ENCODE results near the gene SLC2A6. TPM values are rescaled to one million over a fixed set of nuclear protein-coding genes. Genes with fewer than 3 reads are reported as not detected.

Gene SLC2A6
- total and polyA plus RNA-seq, 2 of the 8 experiments (the other 6 are each of a cell fraction or from before 2014, with no cell fraction given), result 16.6 to 17.8 TPM

GRCh38 chr9:133527444-133527920 is 48.6 kb upstream of the SLC2A6 start:
- DNase-seq (ENCODE audit: low read depth in 1 of 2, low spot score in 2 of 2) (no peak), FAIRE-seq (no peak)
- H2AK5ac ChIP-seq (ENCODE audit: low read depth, low read length), result no peak overlapping the region
- H3K23ac ChIP-seq (ENCODE audit: insufficient read length), result no peak overlapping the region
- peak overlapping the region; percentile 60 for H3K18ac ChIP-seq (ENCODE audit: extremely low read depth, low read length)
- peak overlapping the region; percentile 92; the same call in 1 of the 2 replicates for H2BK12ac ChIP-seq (ENCODE audit: low read depth, low read length)
- WGBS, 2 experiments (ENCODE audit: extremely low coverage in 1 of 2, insufficient coverage in 1 of 2, insufficient read length in 1 of 2, insufficient replicate concordance in 2 of 2, low coverage in 1 of 2, low lambda C conversion rate in 2 of 2, missing lambda C conversion rate in 1 of 2), result 35% methylated on average over 18 of the region's 18 CpGs; no CpG with 5 or more reads in 1 of the 2 experiments
- no peak overlapping the region; the same call in 1 of the 2 replicates for H4K8ac ChIP-seq (ENCODE audit: extremely low read depth, insufficient read depth, low read length)
- H3K23me2 ChIP-seq (ENCODE audit: low read depth, low read length), result no peaks in the 10 kb centered on the region; the same call in 1 of the 2 replicates
- H4K5ac ChIP-seq (ENCODE audit: insufficient read length, low read depth, low read length), result no peak overlapping the region
- no peaks in the 10 kb centered on the region for H3K79me2 ChIP-seq (ENCODE audit: control insufficient read depth in 1 of 2, insufficient read depth in 2 of 2, low read length in 2 of 2)
- no peaks in the 10 kb centered on the region for H3K36me3 ChIP-seq (ENCODE audit: control insufficient read depth in 2 of 4, insufficient read depth in 4 of 4, low read length in 3 of 4)
- H3K4ac ChIP-seq (replicated peaks; ENCODE audit: insufficient read length, low read depth, low read length), result peak overlapping the region; percentile 70
- peak overlapping the region; percentile 52 for H2BK120ac ChIP-seq (replicated peaks; ENCODE audit: low read depth, low read length)
- H3K9me3 ChIP-seq (ENCODE audit: insufficient read depth in 2 of 2, low read depth in 1 of 2, low read length in 1 of 2), result no peaks in the 10 kb centered on the region
- H3K14ac ChIP-seq (ENCODE audit: insufficient read length), result no peak overlapping the region
- H2BK20ac ChIP-seq (ENCODE audit: low read length), result peak overlapping the region; percentile 97; the same call in 1 of the 2 replicates
- no peaks in the 10 kb centered on the region for H3K79me1 ChIP-seq (ENCODE audit: low read depth, low read length)
- H2AFZ ChIP-seq (ENCODE audit: low read length), result no peak overlapping the region
- no peak overlapping the region for H3K56ac ChIP-seq (replicated peaks; ENCODE audit: insufficient read length, low read depth, low read length)
- H3K4me2 ChIP-seq (ENCODE audit: insufficient read depth in 1 of 2, low read depth in 2 of 2, low read length in 2 of 2), result peak overlapping the region; percentile 43 to 48
- H3K27ac ChIP-seq (ENCODE audit: low read depth, low read length), result no peak overlapping the region
- CTCF ChIA-PET (ENCODE audit: partially characterized antibody), result interaction anchor here (0.6 to 2.0 kb wide), 10 partner anchors 15 to 199 kb away, joined by 3 to 6 read pairs (median 4); no protein-coding TSS in a partner anchor
- no peaks in the 10 kb centered on the region for H4K20me1 ChIP-seq (replicated peaks in 1 of 2; ENCODE audit: control insufficient read depth in 1 of 2, insufficient read depth in 2 of 2, low read length in 2 of 2)
- no peak overlapping the region for H3K9ac ChIP-seq (replicated peaks in 1 of 4; ENCODE audit: extremely low read depth in 1 of 4, low read depth in 3 of 4, low read length in 3 of 4)
- peaks cover 4 to 33% (median 30%) of the 10 kb centered on the region in 4 experiments for H3K4me1 ChIP-seq (replicated peaks in 1 of 4; ENCODE audit: control insufficient read depth in 3 of 4, insufficient read depth in 4 of 4, low read length in 3 of 4)
- POLR2A ChIA-PET (ENCODE audit: partially characterized antibody), result interaction anchor here (0.6 to 3.0 kb wide), 4 partner anchors 10 to 122 kb away, joined by 3 to 11 read pairs (median 6); partner anchors contain the start of gene CACFD1
- no peak overlapping the region; a peak in 1 of 8 replicates for H3K4me3 ChIP-seq (ENCODE audit: extremely low read depth in 1 of 4, insufficient read depth in 2 of 4, low read depth in 3 of 4, low read length in 4 of 4)
- H2BK15ac ChIP-seq (ENCODE audit: low read length), result peak overlapping the region; percentile 88; the same call in 1 of the 2 replicates
- H2BK5ac ChIP-seq (ENCODE audit: low read depth, low read length), result peak overlapping the region; percentile 75; the same call in 1 of the 2 replicates
- H4K91ac ChIP-seq (replicated peaks; ENCODE audit: insufficient read length, low read length), result peak overlapping the region; percentile 32
- peaks cover 0 to 5% (median 2%) of the 10 kb centered on the region in 4 experiments; a peak in 4 of 7 replicates for H3K27me3 ChIP-seq (replicated peaks in 1 of 4; ENCODE audit: control insufficient read depth in 3 of 4, extremely low read depth in 1 of 4, insufficient read depth in 3 of 4, low read length in 3 of 4)
- no peak for TF ChIP-seq SP1 (IDR thresholded peaks at IDR 0.05; ENCODE audit: low read depth, low read length)
- no peak for TF ChIP-seq POLR2AphosphoS5 (IDR thresholded peaks at IDR 0.05; ENCODE audit: low read depth, low read length)
- no peak for TF ChIP-seq YY1 (IDR thresholded peaks at IDR 0.05; ENCODE audit: low read depth, low read length)
- no peak for TF ChIP-seq RNF2 (IDR thresholded peaks at IDR 0.05; ENCODE audit: borderline replicate concordance, low read depth, low read length, missing control alignments, poor library complexity, severe bottlenecking)
- no peak for TF ChIP-seq KDM5A (IDR thresholded peaks at IDR 0.05; ENCODE audit: low read length)
- TF ChIP-seq CTBP2 (IDR thresholded peaks at IDR 0.05; ENCODE audit: borderline replicate concordance, insufficient read depth, insufficient read length, low read length), result no peak
- no peak for TF ChIP-seq BRCA1 (IDR thresholded peaks at IDR 0.05; ENCODE audit: low read depth, low read length)
- 0 out of 2 replicates have a peak, but pooled peaks have one; percentile 35 for TF ChIP-seq GABPA (IDR thresholded peaks at IDR 0.05; ENCODE audit: borderline replicate concordance, insufficient read depth, low read length)
- peak; percentile 52; the same call in 1 of the 2 replicates for TF ChIP-seq TEAD4 (IDR thresholded peaks at IDR 0.05; ENCODE audit: low read depth, low read length)
- TF ChIP-seq CREB1 (IDR thresholded peaks at IDR 0.05), result no peak
- no peak for TF ChIP-seq NRF1 (IDR thresholded peaks at IDR 0.05; ENCODE audit: low read depth, low read length)
